ENCODE results near the gene CDON. TPM values are rescaled to one million over a fixed set of nuclear protein-coding genes. Genes with fewer than 3 reads are reported as not detected.

Gene CDON
- total and polyA plus RNA-seq, 12 donors, result 1.4 to 17.1 (median 8.9) TPM

GRCh38 chr11:126002181-126002580, 60.5 kb downstream of the CDON start:
- DNase-seq, result no peak
- WGBS, 2 donors, result 88 to 94% methylated on average over 4 of the region's 4 CpGs
- TF ChIP-seq, protein P1, sequence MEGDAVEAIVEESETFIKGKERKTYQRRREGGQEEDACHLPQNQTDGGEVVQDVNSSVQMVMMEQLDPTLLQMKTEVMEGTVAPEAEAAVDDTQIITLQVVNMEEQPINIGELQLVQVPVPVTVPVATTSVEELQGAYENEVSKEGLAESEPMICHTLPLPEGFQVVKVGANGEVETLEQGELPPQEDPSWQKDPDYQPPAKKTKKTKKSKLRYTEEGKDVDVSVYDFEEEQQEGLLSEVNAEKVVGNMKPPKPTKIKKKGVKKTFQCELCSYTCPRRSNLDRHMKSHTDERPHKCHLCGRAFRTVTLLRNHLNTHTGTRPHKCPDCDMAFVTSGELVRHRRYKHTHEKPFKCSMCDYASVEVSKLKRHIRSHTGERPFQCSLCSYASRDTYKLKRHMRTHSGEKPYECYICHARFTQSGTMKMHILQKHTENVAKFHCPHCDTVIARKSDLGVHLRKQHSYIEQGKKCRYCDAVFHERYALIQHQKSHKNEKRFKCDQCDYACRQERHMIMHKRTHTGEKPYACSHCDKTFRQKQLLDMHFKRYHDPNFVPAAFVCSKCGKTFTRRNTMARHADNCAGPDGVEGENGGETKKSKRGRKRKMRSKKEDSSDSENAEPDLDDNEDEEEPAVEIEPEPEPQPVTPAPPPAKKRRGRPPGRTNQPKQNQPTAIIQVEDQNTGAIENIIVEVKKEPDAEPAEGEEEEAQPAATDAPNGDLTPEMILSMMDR (IDR thresholded peaks at IDR 0.05), result no peak
- no peak for ATAC-seq
- H3K4me1 ChIP-seq, result peaks cover 0 to 3% (median 0%) of the 10 kb centered on the region in 9 donors
- H3K27me3 ChIP-seq, result no peaks in the 10 kb centered on the region
- H3K27ac ChIP-seq, result no peak overlapping the region
- H3K9me3 ChIP-seq, result no peaks in the 10 kb centered on the region
- H3K4me3 ChIP-seq, result no peak overlapping the region
- H3K36me3 ChIP-seq, result peaks cover 0 to 34% (median 0%) of the 10 kb centered on the region in 9 donors
- intact Hi-C loops (cut with DNase I), result no loop called here

GRCh38 chr11:125999234-125999880, 63.3 kb downstream of the CDON start:
- Histone ChIP-seq H3K27ac (no peak overlapping the region), H3K36me3 (peaks cover 0 to 45% (median 0%) of the 10 kb centered on the region in 9 donors), H3K4me1 (no peaks in the 10 kb centered on the region), H3K27me3 (no peaks in the 10 kb centered on the region), H3K9me3 (no peaks in the 10 kb centered on the region), H3K4me3 (no peak overlapping the region)
- DNase-seq (no peak), ATAC-seq (no peak)
- WGBS, 2 donors, result 81 to 90% methylated on average over 6 of the region's 6 CpGs
- TF ChIP-seq, protein P1 (IDR thresholded peaks at IDR 0.05), result no peak
- intact Hi-C loops (cut with DNase I), result loop anchor here in 1 of 10 donors (10.0 kb wide), 1 partner anchor 65 kb away; no protein-coding TSS in a partner anchor

DNA sequence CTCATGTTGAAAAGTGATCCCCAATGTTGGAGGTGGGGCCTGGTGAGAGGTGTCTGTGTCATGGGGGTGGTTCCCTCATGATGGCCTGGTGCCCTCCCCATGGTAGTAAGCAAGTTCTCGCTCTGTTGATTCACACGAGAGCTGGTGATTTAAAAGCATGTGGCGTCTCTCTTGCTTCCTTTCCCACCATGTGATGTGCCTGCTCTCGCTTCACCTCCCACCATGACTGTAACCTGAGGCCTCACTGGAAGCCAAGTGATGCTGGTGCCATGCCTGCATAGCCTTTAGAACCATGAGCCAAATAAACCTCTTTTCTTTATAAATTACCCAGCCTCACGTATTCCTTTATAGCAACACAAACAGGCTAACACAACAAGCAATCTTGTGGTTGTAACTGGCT, 64.4 kb downstream of the CDON start:
- no peak for DNase-seq
- no peak for ATAC-seq
- Histone ChIP-seq H3K9me3 (no peaks in the 10 kb centered on the region), H3K36me3 (peaks cover 0 to 39% (median 0%) of the 10 kb centered on the region in 9 donors), H3K27ac (no peak overlapping the region), H3K4me1 (no peaks in the 10 kb centered on the region), H3K4me3 (no peak overlapping the region), H3K27me3 (no peaks in the 10 kb centered on the region)
- TF ChIP-seq, protein P1 (IDR thresholded peaks at IDR 0.05), result no peak
- intact Hi-C loops (cut with DNase I), result loop anchor here in 1 of 10 donors (10.0 kb wide), 1 partner anchor 63 kb away; no protein-coding TSS in a partner anchor
- WGBS, 2 donors, result 96% methylated on average over 5 of the region's 5 CpGs

DNA sequence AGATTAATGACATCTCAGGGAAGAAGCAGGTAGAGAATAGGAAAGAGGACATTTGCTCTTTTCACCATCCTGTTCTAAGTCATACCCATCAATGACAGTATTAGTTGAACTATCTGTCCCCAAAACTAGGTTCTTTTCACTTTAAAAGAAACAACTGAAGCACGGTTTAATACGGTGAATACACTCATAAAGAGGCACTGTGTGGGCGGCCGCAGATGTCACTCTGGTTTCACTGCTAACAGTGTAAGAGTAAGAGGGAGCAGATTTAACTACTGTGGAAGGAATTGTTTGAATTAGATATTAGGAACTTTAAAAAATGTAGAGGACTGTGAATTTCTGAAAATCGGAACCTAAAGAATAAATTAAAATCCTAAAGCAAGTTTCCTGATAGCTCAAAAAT, 67.4 kb downstream of the CDON start:
- no peak overlapping the region for H3K27ac ChIP-seq
- intact Hi-C loops (cut with DNase I), result loop anchor here in 1 of 10 donors (10.0 kb wide), 1 partner anchor 61 kb away; no protein-coding TSS in a partner anchor
- 79 to 81% methylated on average over 5 of the region's 5 CpGs for WGBS, 2 donors
- peaks cover 0 to 27% (median 0%) of the 10 kb centered on the region in 9 donors for H3K36me3 ChIP-seq
- H3K4me3 ChIP-seq, result no peak overlapping the region
- no peaks in the 10 kb centered on the region for H3K9me3 ChIP-seq
- peaks cover 0 to 5% (median 0%) of the 10 kb centered on the region in 9 donors for H3K4me1 ChIP-seq
- TF ChIP-seq, protein P1 (IDR thresholded peaks at IDR 0.05), result no peak
- no peaks in the 10 kb centered on the region for H3K27me3 ChIP-seq
- ATAC-seq, result no peak
- DNase-seq, result no peak

Data from heart right ventricle (tissue), 16 donors.